Muscle layer of colon (tissue), 2 donors: ENCODE measurements around the gene GALNT13.

Source experiments
- H3K27ac ChIP-seq: one replicate; pipeline ENCODE4 v1.7.0; 2013; ENCODE audit warnings: low read depth, mild to moderate bottlenecking, low read length, moderate library complexity
- H3K27me3 ChIP-seq, 2 donors: one replicate each; pipeline ENCODE4 v1.7.0; 2013; ENCODE audit warnings: low read length in 2 of 2, mild to moderate bottlenecking in 2 of 2; ENCODE audit not compliant: insufficient read depth in 2 of 2, control insufficient read depth in 1 of 2
- H3K36me3 ChIP-seq: one replicate; pipeline ENCODE4 v1.7.0; 2013; ENCODE audit warnings: mild to moderate bottlenecking, low read length; ENCODE audit not compliant: insufficient read depth
- H3K4me1 ChIP-seq: one replicate; pipeline ENCODE4 v1.7.0; 2013; ENCODE audit warnings: mild to moderate bottlenecking, low read length; ENCODE audit not compliant: insufficient read depth
- H3K4me3 ChIP-seq, 2 donors: one replicate each; pipeline ENCODE4 v1.7.0; 2013; ENCODE audit warnings: low read length in 2 of 2, low read depth in 1 of 2, mild to moderate bottlenecking in 1 of 2, moderate library complexity in 1 of 2
- H3K9ac ChIP-seq: one replicate; pipeline ENCODE4 v1.7.0; 2013; ENCODE audit warnings: low read length
- H3K9me3 ChIP-seq: one replicate; pipeline ENCODE4 v1.7.0; 2013; ENCODE audit warnings: mild to moderate bottlenecking, low read length
- donor health status: abdominal sarcoma.
- donor health status: Adenocarcinoma of cecum.

Gene GALNT13

DNA sequence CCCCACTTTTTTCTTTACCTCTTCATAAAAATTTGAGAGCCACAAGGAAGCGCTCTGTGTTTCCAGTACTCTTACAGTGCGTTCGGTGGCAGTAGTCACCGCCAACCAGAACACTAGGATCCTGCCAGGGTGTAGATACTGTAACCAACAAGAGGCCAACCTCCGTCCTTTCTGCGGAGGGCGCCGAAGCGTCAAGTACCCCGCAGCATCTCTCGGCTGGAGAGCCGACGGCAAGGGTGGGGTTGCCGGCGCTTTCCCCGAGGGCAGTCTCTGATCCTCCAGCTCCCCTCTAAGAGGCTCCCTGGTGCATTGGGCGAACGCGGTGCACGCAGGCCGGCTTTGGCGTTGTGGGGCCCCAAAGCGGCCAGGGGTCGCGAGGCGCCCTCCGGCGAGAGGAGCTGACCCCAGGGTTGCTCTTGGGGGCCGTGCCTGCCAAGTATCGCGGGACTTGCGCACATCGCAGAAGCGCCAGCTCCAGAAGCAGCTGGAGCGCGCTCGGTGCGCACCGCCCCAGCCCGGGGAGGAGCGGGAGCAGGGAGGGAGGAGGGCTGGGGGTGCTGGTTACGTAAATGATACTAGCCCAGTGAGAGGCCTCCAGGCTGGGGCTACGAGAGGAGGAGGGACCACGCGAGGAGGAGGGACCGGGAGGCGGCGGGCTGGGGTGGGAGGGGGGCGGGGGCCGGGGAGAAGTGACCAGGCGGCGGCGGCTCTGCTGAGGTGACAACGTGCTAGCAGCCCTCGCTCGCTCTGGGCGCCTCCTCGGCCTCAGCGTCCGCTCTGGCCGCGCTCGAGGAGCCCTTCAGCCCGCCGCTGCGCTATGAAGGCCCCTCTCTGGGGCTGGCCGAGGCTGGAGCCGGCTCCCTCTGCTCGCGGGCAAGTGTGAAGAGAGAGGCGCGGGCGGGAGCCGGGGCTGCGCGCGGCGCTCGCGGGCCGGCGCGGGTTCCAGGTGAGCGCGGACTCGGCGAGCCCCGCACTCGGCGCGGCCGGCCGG lies at the start of gene GALNT13:
TSS of gene GALNT13 (plus strand) at position 692 of the 991 bp plus-strand sequence.
- Histone ChIP-seq H3K27me3 (peaks cover 0 to 20% of the 10 kb centered on the region in 2 donors), H3K27ac (no peak within 1 kb of the TSS), H3K4me3 (peak within 1 kb of the TSS in 1 of 2 donors; percentile 38), H3K9me3 (no peaks in the 10 kb centered on the region), H3K36me3 (no peaks in the 10 kb centered on the region), H3K4me1 (no peaks in the 10 kb centered on the region), H3K9ac (no peak within 1 kb of the TSS)

- no peaks in the 10 kb centered on the region for H3K36me3 ChIP-seq
- no peaks in the 10 kb centered on the region for H3K4me1 ChIP-seq
- no peaks in the 10 kb centered on the region for H3K9me3 ChIP-seq
- H3K9ac ChIP-seq, result no peak overlapping the region
- H3K27ac ChIP-seq, result no peak overlapping the region
- no peak overlapping the region for H3K4me3 ChIP-seq
- H3K27me3 ChIP-seq, result no peaks in the 10 kb centered on the region
Measured at GRCh38 chr2:153823880-153824279, 47.8 kb upstream of the GALNT13 start.

- Histone ChIP-seq H3K4me1 (no peaks in the 10 kb centered on the region), H3K27me3 (no peaks in the 10 kb centered on the region), H3K4me3 (no peak overlapping the region), H3K9ac (no peak overlapping the region), H3K27ac (no peak overlapping the region), H3K36me3 (no peaks in the 10 kb centered on the region), H3K9me3 (no peaks in the 10 kb centered on the region)
Measured at GRCh38 chr2:153828335-153828734, 43.4 kb upstream of the GALNT13 start.

- no peaks in the 10 kb centered on the region for H3K9me3 ChIP-seq
- no peak overlapping the region for H3K4me3 ChIP-seq
- no peaks in the 10 kb centered on the region for H3K36me3 ChIP-seq
- no peaks in the 10 kb centered on the region for H3K4me1 ChIP-seq
- H3K27me3 ChIP-seq, result no peaks in the 10 kb centered on the region
- no peak overlapping the region for H3K9ac ChIP-seq
- no peak overlapping the region for H3K27ac ChIP-seq
Measured at GRCh38 chr2:153834662-153835061, 37.1 kb upstream of the GALNT13 start.

GRCh38 chr2:153858250-153858649 lies 13.5 kb upstream of the GALNT13 start:
- H3K4me1 ChIP-seq, result no peaks in the 10 kb centered on the region
- H3K9me3 ChIP-seq, result no peaks in the 10 kb centered on the region
- no peaks in the 10 kb centered on the region for H3K27me3 ChIP-seq
- no peak overlapping the region for H3K9ac ChIP-seq
- no peak overlapping the region for H3K4me3 ChIP-seq
- no peak overlapping the region for H3K27ac ChIP-seq
- no peaks in the 10 kb centered on the region for H3K36me3 ChIP-seq

DNA sequence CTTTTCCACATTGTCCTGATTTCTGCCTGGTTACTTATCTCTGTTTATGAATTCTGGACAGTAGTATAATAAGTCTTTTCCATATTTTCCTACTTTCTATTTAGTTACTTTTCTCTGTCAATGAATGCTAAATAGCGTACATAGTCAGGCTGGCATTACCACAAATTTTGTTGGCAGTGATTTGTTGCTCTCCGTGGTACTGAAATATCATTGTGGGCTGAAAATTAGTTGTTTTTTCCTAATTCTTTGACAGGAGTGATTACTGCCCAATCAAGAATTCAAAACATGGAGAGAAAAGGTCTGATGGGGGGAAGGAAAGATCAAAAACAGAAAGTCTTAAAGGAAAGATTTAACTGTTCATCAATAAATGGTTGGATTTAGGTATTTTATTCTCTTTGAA lies 7.7 kb upstream of the GALNT13 start:
- Histone ChIP-seq H3K4me1 (no peaks in the 10 kb centered on the region), H3K4me3 (no peak overlapping the region), H3K9me3 (no peaks in the 10 kb centered on the region), H3K27me3 (no peaks in the 10 kb centered on the region), H3K9ac (no peak overlapping the region), H3K27ac (no peak overlapping the region), H3K36me3 (no peaks in the 10 kb centered on the region)

DNA sequence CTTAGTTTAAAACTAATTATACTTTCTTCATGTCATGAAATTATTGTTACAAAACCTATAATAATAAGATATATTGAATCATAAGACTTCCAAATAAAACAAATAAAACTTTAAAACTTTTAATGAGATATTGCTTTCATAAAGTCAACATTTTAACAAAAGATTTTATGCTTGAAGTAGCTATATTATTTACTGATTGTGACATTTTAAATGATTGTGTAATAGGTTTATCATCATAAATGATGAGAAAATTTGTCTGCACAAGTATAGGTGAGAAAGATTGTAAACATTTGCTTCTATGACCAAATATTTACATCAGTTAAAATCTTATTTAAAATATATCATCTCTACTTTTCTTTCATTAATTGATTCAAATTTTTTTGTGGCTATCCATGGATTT lies 5.1 kb upstream of the GALNT13 start:
- Histone ChIP-seq H3K9me3 (no peaks in the 10 kb centered on the region), H3K9ac (no peak overlapping the region), H3K36me3 (no peaks in the 10 kb centered on the region), H3K4me1 (no peaks in the 10 kb centered on the region), H3K27ac (no peak overlapping the region), H3K27me3 (no peaks in the 10 kb centered on the region), H3K4me3 (no peak overlapping the region)

DNA sequence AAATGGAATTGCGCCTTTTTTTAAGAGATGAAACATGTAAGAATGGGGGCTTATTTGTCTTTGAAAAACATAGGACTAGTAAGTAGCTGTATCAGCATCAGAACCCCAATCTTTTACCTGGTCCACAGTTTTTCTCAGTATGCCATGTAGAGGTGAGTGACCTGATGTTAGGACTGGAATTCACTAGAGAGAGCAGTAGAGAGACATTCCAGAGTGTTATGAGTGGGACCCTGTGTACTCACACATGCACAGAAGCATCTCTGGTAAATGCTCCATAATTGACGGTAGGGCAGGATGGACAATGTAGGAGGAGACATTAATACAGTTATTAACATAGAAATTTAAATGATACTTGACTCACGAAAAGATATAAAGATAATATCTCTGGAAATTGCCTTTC lies 1.4 kb upstream of the GALNT13 start:
- Histone ChIP-seq H3K27me3 (peaks cover 0 to 20% of the 10 kb centered on the region in 2 donors), H3K9me3 (no peaks in the 10 kb centered on the region)

DNA sequence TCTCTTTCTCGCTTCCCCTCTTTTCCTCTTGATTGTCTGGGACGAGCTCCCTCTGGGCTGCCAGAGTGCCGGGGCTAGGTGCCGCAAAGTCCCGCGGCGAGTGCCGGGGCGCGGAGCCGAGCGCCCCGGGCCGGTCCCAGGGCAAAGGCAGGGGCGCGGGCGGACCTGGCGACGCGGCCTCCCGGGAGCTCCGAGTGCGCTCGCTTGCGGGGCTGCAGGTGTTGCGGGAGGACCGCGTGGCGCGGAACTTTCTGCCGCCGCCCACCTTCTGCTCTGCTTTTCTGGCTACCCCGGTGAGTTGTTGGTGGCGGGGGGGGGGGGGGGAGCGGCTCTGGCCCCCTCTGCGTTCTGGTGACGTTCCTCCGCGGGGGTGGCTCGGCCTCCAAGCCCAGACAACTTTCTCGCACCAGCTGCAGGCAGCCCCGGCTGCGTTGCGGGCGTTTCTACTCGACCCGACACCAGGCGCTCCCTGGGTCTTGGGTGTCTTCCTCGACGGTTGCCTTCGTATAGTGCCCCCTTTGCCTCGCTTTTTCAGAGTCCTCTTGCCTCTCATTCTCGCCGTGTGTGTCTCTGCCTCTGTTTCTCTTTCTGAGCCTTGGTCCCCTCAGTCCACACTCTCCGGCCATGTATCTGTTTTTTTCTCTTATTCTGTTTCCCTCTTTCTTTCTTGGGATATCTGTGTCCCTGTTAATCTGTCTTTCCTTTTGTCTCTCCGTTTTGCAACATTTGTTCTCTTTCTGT lies 759 bp downstream of the GALNT13 start:
- Histone ChIP-seq H3K9ac (no peak overlapping the region), H3K4me3 (peak overlapping the region in 1 of 2 donors; percentile 38), H3K27me3 (peaks cover 0 to 20% of the 10 kb centered on the region in 2 donors), H3K27ac (no peak overlapping the region), H3K36me3 (no peaks in the 10 kb centered on the region), H3K9me3 (no peaks in the 10 kb centered on the region), H3K4me1 (no peaks in the 10 kb centered on the region)

More for the DNA sequence above, 1.4 kb upstream of the GALNT13 start:
- Histone ChIP-seq H3K4me1 (no peaks in the 10 kb centered on the region), H3K27ac (no peak overlapping the region), H3K4me3 (no peak overlapping the region), H3K9ac (no peak overlapping the region), H3K36me3 (no peaks in the 10 kb centered on the region)

DNA sequence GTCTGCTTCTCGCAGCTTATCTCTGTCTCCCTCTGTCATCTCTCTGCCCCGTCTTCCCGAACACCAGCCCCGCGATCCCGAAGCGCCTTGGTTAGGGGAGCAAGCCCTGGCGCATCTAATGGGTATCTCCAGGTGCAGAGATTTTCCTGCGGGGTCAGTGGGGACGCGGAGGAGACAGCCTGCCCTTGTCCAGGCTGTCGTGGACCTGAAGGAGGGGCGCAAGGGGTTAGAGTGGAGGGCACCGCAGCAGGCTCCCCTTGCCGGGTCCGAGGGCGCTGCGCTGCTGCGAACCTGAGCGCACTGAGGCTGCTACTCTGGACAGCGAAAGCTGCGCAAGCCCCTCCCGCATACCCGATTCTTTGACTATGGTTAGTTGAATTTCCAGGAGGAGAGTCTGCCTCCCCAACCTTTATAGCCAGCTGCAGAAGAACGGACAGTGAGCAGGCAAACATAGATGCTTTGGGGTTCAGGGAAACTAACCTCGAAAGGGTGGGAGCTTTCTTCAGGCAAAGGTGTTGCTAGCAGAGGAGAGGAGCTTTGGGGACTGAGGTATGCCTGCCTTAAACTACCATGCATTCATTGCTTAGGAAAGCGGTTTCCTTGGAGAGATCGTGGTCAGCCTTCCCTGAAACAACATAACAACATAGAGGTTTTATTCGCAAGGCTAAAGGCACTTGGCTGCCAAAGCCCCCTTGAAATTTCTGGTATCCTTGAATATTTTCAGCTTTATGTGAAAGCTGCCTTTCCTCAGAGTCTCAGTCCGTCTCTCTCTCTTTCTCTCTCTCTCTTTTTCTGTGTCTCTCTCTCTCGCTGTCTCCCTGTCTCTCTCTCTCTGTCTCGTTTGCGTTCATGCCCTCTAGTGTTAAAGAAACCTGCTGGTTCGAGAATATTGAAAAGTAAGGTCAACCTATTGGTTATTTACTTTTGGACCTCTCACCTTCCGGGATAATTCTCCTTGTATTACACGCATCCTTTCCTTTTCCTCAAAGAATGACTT lies 1.6 kb downstream of the GALNT13 start:
- no peaks in the 10 kb centered on the region for H3K36me3 ChIP-seq
- H3K9me3 ChIP-seq, result no peaks in the 10 kb centered on the region
- no peak overlapping the region for H3K9ac ChIP-seq
- H3K4me1 ChIP-seq, result no peaks in the 10 kb centered on the region
- no peak overlapping the region for H3K27ac ChIP-seq
- peak overlapping the region in 1 of 2 donors; percentile 38 for H3K4me3 ChIP-seq
- peaks cover 0 to 20% of the 10 kb centered on the region in 2 donors for H3K27me3 ChIP-seq
